ENCODE measurements around the gene CARNS1.
A peak's percentile ranks its signal among the peaks of the same experiment; 100 is the strongest.
"Not testable (repeated sequence)": the region's sequence is repeated elsewhere in the genome, so short reads cannot be mapped to it uniquely, and the experiment has no call there.

Gene CARNS1

DNA sequence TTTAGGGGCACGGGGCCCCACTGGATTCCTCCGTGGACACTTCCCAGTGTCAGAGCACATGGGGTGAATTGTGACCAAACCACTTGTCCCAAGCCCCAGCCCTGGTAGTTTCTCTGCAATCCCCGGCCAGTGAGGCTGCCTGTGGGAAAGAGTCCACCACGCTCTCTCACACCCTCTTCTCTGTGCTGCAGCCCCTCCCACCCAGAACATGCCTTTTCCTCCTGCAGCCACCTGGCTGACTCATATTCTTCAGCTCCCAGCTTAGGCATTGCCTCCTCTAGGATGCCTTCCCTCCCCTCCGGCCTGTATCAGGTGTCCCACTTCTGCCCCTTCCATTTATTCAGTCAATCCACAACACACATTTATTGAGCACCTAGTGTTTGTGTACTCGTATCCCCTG, 7.4 kb downstream of the CARNS1 start:
- peaks cover 16% of the 10 kb centered on the region for H3K4me1 ChIP-seq
- no peaks in the 10 kb centered on the region for H3K36me3 ChIP-seq (ENCODE audit: control insufficient read depth, insufficient read depth, low read length)
- no peaks in the 10 kb centered on the region for H3K27me3 ChIP-seq (ENCODE audit: control insufficient read depth, insufficient read depth, low read length)
- H3K9ac ChIP-seq = no peak overlapping the region
- no peaks in the 10 kb centered on the region for H3K79me2 ChIP-seq
- TF ChIP-seq, protein P1, sequence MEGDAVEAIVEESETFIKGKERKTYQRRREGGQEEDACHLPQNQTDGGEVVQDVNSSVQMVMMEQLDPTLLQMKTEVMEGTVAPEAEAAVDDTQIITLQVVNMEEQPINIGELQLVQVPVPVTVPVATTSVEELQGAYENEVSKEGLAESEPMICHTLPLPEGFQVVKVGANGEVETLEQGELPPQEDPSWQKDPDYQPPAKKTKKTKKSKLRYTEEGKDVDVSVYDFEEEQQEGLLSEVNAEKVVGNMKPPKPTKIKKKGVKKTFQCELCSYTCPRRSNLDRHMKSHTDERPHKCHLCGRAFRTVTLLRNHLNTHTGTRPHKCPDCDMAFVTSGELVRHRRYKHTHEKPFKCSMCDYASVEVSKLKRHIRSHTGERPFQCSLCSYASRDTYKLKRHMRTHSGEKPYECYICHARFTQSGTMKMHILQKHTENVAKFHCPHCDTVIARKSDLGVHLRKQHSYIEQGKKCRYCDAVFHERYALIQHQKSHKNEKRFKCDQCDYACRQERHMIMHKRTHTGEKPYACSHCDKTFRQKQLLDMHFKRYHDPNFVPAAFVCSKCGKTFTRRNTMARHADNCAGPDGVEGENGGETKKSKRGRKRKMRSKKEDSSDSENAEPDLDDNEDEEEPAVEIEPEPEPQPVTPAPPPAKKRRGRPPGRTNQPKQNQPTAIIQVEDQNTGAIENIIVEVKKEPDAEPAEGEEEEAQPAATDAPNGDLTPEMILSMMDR (IDR thresholded peaks at IDR 0.05) = no peak
- no peaks in the 10 kb centered on the region for H3K9me3 ChIP-seq (ENCODE audit: control insufficient read depth, low read length)
- H2AFZ ChIP-seq = no peak overlapping the region
- H3K4me3 ChIP-seq (ENCODE audit: low read depth, low read length) = no peak overlapping the region
- H3K4me2 ChIP-seq (ENCODE audit: low read length) = no peak overlapping the region
- no peak overlapping the region for H3K27ac ChIP-seq

DNA sequence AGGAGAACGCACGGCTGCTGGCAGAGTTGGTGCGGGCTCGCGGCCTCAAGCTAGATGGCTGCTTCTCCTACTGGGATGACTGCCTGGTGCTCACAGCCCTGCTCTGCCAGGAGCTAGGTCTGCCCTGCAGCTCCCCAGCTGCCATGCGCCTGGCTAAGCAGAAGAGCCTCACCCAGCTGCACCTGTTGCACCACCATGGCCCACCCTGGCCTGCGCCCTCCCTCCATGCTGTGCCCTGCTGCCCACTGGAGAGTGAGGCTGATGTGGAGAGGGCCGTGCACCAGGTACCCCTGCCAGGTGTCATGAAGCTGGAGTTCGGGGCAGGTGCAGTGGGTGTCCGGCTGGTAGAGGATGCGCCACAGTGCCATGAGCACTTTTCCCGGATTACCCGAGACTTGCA, 8.0 kb downstream of the CARNS1 start:
- Histone ChIP-seq H3K27ac (no peak overlapping the region), H3K4me1 (peaks cover 16% of the 10 kb centered on the region), H3K79me2 (no peaks in the 10 kb centered on the region), H3K4me3 (ENCODE audit: low read depth, low read length) (no peak overlapping the region), H3K36me3 (ENCODE audit: control insufficient read depth, insufficient read depth, low read length) (no peaks in the 10 kb centered on the region), H3K4me2 (ENCODE audit: low read length) (no peak overlapping the region), H3K27me3 (ENCODE audit: control insufficient read depth, insufficient read depth, low read length) (no peaks in the 10 kb centered on the region), H3K9me3 (ENCODE audit: control insufficient read depth, low read length) (no peaks in the 10 kb centered on the region), H2AFZ (no peak overlapping the region), H3K9ac (no peak overlapping the region)
- TF ChIP-seq, protein P1 (IDR thresholded peaks at IDR 0.05) = no peak

DNA sequence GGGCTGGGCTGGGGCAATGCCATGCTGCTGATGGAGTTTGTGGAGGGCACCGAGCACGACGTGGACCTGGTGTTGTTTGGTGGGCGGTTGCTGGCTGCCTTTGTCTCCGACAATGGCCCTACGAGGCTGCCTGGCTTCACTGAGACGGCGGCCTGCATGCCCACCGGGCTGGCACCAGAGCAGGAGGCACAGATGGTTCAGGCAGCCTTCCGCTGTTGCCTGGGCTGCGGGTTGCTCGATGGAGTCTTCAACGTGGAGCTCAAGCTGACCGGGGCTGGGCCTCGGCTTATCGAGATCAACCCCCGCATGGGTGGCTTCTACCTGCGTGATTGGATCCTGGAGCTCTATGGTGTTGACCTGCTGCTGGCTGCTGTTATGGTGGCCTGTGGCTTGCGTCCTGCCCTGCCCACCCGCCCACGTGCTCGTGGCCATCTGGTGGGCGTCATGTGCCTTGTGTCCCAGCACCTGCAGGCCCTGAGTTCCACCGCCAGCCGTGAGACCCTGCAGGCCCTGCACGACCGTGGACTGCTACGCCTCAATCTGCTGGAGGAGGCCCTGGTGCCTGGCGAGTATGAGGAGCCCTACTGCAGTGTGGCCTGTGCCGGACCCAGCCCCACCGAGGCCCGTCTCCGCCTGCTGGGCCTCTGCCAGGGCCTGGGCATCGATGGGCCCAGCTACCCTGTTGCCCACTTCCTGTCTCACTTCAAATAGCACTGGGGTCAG, 8.6 kb downstream of the CARNS1 start:
- Histone ChIP-seq H3K27me3 (ENCODE audit: control insufficient read depth, insufficient read depth, low read length) (no peaks in the 10 kb centered on the region), H3K79me2 (peaks cover 2% of the 10 kb centered on the region), H3K27ac (no peak overlapping the region), H3K9ac (no peak overlapping the region), H3K36me3 (ENCODE audit: control insufficient read depth, insufficient read depth, low read length) (no peaks in the 10 kb centered on the region), H2AFZ (no peak overlapping the region), H3K9me3 (ENCODE audit: control insufficient read depth, low read length) (no peaks in the 10 kb centered on the region), H3K4me2 (ENCODE audit: low read length) (no peak overlapping the region), H3K4me1 (peaks cover 12% of the 10 kb centered on the region), H3K4me3 (ENCODE audit: low read depth, low read length) (no peak overlapping the region)
- TF ChIP-seq, protein P1 (IDR thresholded peaks at IDR 0.05) = no peak

DNA sequence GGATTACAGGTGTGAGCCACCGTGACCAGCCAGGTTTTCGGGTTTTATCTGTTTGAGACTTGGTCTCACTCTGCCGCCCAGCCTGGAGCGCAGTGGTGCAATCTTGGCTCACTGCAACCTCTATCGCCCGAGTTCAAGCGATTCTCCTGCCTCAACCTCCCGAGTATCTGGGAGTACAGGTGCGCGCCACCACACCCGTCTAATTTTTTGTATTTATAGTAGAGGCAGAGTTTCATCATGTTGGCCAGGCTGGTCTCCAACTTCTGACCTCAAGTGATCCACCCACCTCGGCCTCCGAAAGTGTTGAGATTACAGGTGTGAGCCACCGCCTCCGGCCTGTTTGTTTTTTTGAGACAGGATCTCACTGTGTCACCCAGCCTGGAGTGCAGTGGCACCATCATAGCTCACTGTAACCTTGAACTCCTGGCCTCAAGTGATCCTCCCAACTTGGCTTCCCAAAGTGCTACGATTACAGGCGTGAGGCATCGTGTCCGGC, 11.9 kb downstream of the CARNS1 start:
- H3K36me3 ChIP-seq (ENCODE audit: control insufficient read depth, insufficient read depth, low read length); H3K27ac ChIP-seq; H3K9me3 ChIP-seq (ENCODE audit: control insufficient read depth, low read length); H3K4me1 ChIP-seq; H3K79me2 ChIP-seq; H3K9ac ChIP-seq; H3K27me3 ChIP-seq (ENCODE audit: control insufficient read depth, insufficient read depth, low read length): not testable (repeated sequence)
- peak overlapping the region; percentile 79 for H3K4me2 ChIP-seq (ENCODE audit: low read length)
- H2AFZ ChIP-seq = peak overlapping the region; percentile 92
- peak overlapping the region; percentile 64 for H3K4me3 ChIP-seq (ENCODE audit: low read depth, low read length)

DNA sequence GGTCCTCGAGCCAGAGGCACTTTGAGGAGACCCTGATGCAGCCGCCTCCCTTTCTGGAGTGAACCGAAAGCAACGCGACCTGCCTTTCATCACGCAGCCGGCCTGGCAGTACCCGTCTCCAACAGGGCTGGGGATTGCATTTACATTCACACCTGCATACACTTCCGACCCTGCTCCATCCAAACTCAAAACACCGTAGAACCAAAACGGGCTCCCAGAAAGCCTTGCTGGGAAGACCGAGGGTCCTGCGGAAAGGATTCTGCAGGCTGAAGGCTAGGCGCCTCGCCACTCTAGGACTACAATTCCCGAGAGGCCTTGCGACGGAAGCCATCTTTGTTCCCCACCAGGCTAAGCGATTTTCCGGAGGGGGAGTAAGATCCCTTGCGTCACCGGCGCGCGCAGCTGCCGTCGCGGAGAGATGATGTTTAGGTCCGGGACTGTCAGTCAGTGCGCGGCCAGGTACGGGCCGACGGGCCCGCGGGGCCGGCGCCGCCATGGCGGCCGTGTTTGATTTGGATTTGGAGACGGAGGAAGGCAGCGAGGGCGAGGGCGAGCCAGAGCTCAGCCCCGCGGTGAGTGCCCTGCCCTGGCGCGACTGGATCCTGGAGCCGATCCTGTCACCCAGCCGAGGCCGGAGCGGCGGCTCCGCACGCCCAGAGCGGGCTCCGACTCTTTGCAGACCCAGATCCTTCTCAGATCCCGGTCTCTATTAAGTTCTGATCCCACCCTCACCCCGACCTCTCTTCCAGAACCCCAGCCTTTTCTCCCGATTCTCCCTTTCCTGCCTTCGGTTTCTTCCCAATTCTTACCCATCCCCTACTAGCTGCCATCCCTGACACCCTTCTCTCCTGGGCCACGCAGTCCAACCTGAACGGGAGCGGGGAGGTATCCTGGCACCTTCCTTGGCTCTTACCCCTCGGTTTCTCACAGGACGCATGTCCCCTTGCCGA, 12.8 kb downstream of the CARNS1 start, which contains the start of gene RPS6KB2:
Gene RPS6KB2, plus strand, starts transcription at position 443 of the 950 bp plus-strand sequence. Its CDS starts 52 bp downstream, at position 495.
- no peaks in the 10 kb centered on the region for H3K27me3 ChIP-seq (ENCODE audit: control insufficient read depth, insufficient read depth, low read length)
- H2AFZ ChIP-seq = peak within 1 kb of the TSS; percentile 92
- TF ChIP-seq, protein P1 (IDR thresholded peaks at IDR 0.05) = no peak
- H3K36me3 ChIP-seq (ENCODE audit: control insufficient read depth, insufficient read depth, low read length) = no peaks in the 10 kb centered on the region
- peaks cover 10% of the 10 kb centered on the region for H3K79me2 ChIP-seq
- H3K4me1 ChIP-seq = no peaks in the 10 kb centered on the region
- H3K4me3 ChIP-seq (ENCODE audit: low read depth, low read length) = peak within 1 kb of the TSS; percentile 64
- no peaks in the 10 kb centered on the region for H3K9me3 ChIP-seq (ENCODE audit: control insufficient read depth, low read length)
- peak within 1 kb of the TSS; percentile 94 for H3K4me2 ChIP-seq (ENCODE audit: low read length)
- peak within 1 kb of the TSS; percentile 59 for H3K9ac ChIP-seq
- H3K27ac ChIP-seq = peak within 1 kb of the TSS; percentile 71

Measured in parathyroid adenoma (tissue), 2 donors.